CD4-positive, alpha-beta T cell treated with Interleukin-21 for 1 hour (primary cell): ENCODE measurements around the gene DNAJA4.

ENCODE experiments used
- DNase-seq: peaks from one replicate; pipeline ENCODE4 v3.0.0-alpha.2; 2020

Gene DNAJA4

DNA sequence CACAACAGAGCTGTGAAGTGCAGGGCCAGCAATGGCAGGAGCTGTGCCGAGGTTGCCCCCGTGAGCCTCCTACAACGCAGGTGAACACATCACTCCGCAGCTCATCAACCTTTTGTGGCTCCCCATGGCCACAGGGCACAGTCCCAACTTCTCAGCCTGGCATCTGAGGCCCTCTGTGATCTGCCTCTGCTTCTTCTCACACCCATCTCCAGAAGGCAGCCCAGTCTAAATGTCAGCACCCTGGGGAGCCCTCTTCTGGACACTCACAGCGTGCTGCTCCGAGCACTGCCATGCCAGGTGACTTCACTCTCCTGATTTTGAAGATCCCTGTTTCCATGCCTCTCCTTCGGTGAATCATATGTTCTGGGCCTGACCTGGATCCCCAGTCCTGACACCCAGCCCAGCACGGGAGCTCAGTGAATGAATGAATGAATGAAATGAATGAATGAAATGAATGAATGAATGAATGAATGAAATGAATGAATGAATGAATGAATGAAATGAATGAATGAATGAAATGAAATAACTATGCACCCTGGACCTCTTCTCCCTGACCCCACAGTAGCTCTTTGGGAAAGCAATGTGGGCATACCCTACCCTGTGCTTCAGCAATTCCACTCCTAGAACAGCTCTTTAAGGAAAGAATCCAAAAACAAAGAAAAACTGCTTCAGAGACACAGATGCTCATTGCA is 52.9 kb downstream of the DNAJA4 start:
- DNase-seq, result no peak

DNA sequence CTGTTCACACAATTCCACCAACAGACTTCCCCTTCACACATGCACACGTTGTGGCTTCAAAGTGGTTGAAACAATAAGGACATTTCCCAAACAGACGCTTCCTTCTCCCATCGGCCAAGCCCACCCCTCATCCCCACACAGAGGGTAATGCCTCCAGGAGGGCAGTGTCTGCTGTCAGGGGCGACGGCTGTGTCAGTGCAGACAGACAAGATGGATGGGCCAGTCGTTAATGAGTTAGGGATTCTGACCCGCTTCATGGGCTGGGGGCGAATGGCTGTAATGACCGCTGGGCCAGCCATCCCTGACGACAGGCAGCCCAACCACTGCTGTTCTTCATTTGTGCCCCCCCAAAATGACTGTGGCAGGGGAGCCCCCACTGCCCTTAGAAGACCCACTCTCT is 55.2 kb downstream of the DNAJA4 start:
- no peak for DNase-seq

DNA sequence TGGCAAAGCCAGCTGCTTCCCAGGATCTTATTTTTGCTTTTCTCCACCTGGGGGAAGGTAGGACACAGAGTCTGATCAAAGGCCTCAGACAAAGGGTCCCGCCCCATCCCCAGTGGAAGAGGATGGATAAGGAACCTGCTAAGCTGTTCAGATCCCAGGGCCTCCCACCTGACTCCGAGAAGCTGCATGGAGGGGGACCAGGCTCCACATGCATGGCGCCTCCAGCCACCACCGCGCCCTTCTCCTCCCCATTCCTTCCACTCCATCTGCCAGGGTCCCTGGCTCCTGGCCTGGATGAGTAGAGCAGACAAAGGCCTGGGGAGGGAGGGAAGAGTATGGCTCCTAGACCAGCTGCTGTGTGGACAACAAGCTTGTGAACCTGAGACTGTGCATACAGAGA is 55.8 kb downstream of the DNAJA4 start:
- no peak for DNase-seq

DNA sequence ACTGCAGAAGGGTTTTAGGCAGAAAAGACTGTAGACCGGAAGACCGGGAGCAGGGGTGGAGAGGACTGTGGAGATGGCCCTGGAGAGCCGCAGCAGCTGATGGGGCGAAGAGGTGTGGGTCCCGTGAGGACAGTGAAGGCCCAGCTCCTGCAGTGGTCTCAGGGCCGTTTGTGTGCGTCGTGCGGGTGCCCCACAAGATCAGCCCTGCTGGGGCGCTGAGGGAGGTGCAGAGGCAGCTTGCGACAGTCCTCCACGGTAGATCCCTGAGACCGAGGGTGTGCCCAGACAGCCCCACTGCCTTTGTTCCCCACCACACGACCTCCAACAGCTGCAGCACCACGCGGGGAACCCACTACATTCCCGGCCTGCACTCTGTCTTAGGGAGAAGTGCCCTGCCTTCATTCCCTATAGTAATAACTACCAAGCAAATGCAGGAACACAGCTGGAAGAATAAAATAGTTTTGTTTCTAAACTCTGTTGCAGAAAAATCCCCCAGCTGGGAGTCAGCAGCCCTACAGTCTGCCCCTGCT is 56.7 kb downstream of the DNAJA4 start:
- DNase-seq, result no peak

DNA sequence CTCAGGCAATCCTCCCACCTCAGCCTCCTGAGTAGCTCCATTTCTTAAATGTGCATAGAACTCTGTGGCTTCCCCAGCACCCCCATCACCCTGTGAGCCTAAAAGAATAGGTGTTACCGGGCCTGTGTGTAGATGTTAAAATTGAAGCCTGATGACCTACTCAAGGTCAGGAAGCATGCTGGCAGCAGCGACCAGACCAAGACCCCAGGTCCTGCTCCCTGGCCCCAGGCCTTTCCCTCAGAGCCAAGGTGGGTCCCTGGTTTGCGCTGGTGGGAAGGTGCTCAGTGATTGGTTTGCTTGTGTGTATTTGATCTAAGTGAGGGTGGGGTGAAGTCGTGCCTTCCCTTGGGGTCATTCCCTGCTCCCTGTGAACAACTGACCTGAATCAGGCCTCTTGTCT is 57.4 kb downstream of the DNAJA4 start:
- DNase-seq, result no peak

DNA sequence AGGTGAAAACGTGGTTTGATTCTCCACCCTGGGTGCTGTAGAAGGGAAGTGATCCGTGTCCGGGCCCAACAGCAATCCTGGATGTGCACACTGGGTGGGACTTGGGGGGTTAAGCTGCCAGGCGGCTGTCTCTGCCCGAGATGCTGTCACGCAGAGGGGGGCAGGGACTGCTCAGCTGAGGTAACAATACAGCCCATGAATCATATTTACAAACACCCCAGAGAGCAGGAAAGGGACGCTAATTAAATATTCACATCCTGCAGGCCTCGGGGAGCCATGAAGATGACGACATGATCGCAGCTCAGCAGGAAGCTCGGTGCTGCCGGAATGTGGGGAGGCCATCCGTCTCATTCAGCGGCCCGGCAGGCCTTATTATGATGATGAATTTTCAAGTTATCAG is 57.9 kb downstream of the DNAJA4 start:
- DNase-seq, result no peak

DNA sequence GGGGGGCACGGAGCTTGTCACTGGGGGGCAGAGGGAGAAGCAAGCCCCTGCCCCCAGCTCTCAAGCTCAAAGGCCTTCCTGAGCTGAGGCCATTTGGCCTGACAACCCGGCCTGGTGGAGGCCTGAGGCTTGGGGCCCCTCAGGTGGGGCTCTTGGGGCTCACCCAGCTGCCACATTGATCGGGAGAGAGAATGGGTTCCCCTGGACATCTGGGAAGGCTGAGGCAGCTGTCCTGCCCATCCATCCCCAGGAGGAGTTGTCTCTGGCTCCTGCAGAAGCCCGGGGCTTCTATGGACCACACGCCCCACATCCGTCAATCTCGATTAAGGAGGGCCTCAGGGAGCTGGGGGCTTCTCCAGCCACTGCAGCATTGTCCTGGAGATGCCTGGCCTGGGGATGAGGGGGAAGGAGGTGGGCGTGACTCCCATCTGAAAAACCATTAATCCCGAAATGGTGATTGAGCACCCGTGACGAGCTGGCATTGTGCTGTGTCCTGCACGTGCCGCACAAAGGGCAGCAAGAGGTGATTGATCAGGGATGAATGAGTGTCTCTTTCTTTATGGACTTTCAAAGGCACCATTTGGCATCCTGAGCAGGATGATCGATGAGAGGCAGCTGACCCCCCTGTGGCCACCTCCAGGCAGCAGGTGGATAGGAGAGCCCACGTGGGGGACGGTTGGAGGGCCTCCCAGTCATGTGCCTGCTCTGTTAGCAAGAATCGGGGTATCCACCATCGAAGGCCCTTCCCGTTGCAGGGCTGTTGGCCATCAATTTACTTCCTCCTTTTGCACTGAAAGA is 58.6 kb downstream of the DNAJA4 start:
- DNase-seq, result no peak

DNA sequence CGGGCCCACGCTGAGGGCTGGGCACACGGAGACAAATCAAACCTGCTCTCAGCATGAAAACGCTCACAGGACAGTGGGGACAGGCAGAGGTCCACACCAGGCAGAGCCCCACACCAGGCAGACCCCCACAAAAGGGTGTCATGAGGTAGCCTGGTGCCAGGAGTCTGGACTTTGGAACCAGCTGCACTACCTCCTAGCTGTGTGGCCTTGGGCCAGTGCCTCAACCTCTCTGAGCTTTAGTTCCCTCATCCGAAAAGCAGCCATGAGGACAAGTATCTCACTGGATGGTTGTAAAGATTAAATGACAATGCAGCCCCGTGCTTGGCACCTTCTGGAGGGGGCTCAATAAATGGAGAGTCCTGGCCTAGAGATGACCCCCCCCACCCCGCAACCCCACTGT is 59.3 kb downstream of the DNAJA4 start:
- no peak for DNase-seq

DNA sequence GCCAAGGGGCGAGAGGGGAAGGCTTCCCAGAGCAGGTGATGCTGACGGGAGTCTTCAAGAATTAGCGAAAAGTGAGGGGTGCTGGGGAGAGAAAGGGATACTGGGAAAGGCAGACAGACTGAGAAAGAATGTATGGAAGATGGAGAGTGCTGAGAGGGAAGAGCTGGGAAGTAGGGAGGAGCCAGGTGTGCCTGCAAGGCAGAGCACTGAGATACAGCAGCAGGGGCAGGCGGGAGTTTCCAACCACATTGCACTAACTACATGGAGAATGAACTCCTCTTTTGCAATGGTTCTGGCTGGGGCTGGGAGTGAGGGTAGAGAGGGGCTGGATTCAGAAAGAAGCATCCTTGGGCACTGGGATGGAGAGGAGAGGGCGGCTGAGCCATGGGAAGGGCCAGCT is 59.8 kb downstream of the DNAJA4 start:
- no peak for DNase-seq

DNA sequence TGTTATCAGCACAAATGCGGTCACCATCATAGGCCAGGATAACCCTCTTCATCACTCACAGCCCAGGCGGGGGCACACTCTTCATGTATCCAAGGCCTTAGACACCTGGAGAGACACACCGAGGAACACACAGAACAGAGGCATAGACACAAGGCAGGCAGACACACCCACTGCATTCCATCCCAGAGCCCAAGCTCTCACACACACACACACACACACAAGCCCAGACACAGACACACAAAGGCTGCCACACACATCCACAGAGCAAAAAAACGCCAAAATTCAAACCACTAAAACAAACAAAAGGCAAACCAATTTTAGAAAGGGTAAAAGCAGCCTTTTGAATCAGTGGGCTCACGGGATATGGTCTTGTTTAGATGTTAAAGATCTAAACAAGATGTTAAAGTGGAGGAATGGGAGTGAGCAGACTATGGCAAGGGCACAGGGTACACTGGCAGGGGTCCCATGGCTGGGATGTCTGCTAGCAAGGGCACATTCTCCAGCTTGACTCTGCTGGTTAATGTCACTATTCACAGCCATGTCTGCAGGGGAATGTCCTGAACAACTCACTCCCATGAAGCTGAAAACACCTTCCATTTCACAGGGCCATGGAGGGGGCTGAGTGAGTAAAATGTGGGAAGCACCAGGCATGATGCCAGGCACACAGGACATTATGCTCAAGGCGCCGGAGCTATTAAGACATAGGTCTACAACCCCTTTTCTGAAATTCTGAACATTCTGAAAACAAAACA is 60.9 kb downstream of the DNAJA4 start:
- no peak for DNase-seq

DNA sequence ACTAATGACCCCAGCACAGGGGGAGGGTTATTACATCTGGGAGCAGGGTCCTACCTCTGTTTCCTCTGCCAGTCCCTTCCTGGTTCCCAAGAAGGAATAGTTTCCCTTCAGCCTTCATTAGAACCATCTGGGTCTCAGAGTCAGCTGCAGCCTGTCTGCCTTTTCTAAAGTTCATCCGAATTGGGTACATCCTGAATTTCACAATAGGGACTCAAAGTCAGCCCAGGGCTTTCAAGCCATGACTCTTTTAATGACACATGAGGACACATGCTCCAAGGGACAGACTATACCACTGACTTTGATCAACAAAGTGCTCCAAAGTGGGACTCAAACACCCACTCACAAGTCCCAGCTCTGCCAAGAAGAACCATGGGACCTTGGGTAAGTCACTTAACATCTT is 63.1 kb downstream of the DNAJA4 start:
- DNase-seq, result no peak

DNA sequence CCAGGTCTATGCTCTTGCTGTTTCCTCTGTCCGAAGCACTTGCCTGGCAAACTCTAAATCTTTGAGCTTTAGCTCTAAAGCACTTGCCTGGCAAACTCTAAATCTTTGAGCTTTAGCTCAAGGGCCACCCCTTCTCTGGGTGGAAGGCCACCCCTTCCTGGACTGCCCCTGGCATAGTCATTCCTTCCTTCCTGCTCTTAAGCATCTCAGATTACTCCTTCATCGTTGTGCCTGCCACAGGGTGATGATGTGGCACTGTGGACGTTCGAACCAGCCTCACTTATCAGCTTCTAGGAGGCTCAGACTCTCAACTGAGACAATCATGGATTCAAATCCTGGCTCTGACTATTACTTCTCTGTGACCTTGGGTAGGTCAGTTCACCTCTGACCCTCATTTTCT is 65.3 kb downstream of the DNAJA4 start:
- no peak for DNase-seq
